B cell (primary cell): ENCODE data around the gene LPAR5. TPM values are rescaled to one million over a fixed set of nuclear protein-coding genes. Genes with fewer than 3 reads are reported as not detected.

ENCODE experiments used
- ATAC-seq: fragments of 200-7000 bp; cut with Tn5 transposase; one replicate; pipeline ENCODE4 v1.10.0; 2021; ENCODE audit warnings: low read depth, mild to moderate bottlenecking, moderate number of reproducible peaks, moderate library complexity
- CTCF ChIA-PET: fragments of 350-600 bp; sonication (Branson Sonifier 250); formaldehyde crosslinking; loops from one replicate; lab custom pipeline; 2021; ENCODE audit warnings: antibody characterized with exemption, inconsistent platforms; lab: Charles Lee
- POLR2A ChIA-PET: fragments of 350-600 bp; sonication (Branson Sonifier 250); formaldehyde crosslinking; loops from one replicate; lab custom pipeline; 2021; ENCODE audit warnings: antibody characterized with exemption; lab: Charles Lee
- DNase-seq: peaks from one replicate; pipeline ENCODE4 v3.0.0; 2013
- H2AFZ ChIP-seq: 2 replicates; pipeline ENCODE4 v1.6.1; 2012; ENCODE audit warnings: mild to moderate bottlenecking, low read depth, low read length; ENCODE audit not compliant: insufficient read depth, poor library complexity, severe bottlenecking
- H3K27ac ChIP-seq, 2 donors: 1 replicate in 1 of 2; 2 replicates in 1 of 2; pipeline ENCODE4 v1.5.1; 2012 to 2013; ENCODE audit warnings: low read length in 2 of 2, mild to moderate bottlenecking in 2 of 2, moderate library complexity in 1 of 2
- H3K27me3 ChIP-seq, 4 experiments: fragments of 200-600 bp in 1 of 4; sonication (generic) in 1 of 4; replicated peaks in 1 of 4; 1 replicate in 2 of 4; 2 replicates in 2 of 4; pipeline versions ENCODE4 v1.6.1 to v1.7.0; 2013 to 2016; ENCODE audit warnings: low read length in 3 of 4, mild to moderate bottlenecking in 2 of 4, mixed read lengths in 1 of 4, moderate library complexity in 1 of 4; ENCODE audit not compliant: insufficient read depth in 4 of 4, control insufficient read depth in 3 of 4; ENCODE audit errors: control extremely low read depth in 1 of 4
- H3K36me3 ChIP-seq, 2 experiments: replicated peaks in 1 of 2; 1 replicate in 1 of 2; 2 replicates in 1 of 2; pipeline versions ENCODE4 v1.6.1 to v1.7.1; 2013; ENCODE audit warnings: low read length in 1 of 2; ENCODE audit not compliant: insufficient read depth in 2 of 2, control insufficient read depth in 1 of 2; ENCODE audit errors: control extremely low read depth in 1 of 2, extremely low read depth in 1 of 2
- H3K4me1 ChIP-seq, 2 donors: fragments of 200-600 bp in 1 of 2; sonication (generic) in 1 of 2; 1 replicate in 1 of 2; 2 replicates in 1 of 2; pipeline versions ENCODE4 v1.5.1 to v1.6.1; 2013 to 2017; ENCODE audit warnings: low read length in 2 of 2; ENCODE audit not compliant: control insufficient read depth in 2 of 2, insufficient read depth in 2 of 2
- H3K4me2 ChIP-seq: replicated peaks from 2 replicates; pipeline ENCODE3; 2012; ENCODE audit warnings: mild to moderate bottlenecking, low read depth, low read length; ENCODE audit not compliant: poor library complexity, severe bottlenecking
- H3K4me3 ChIP-seq, 5 experiments: fragments of 200-600 bp in 1 of 5; sonication (generic) in 1 of 5; 1 replicate in 3 of 5; 2 replicates in 2 of 5; pipeline versions ENCODE4 v1.5.1 to v1.7.0; 2011 to 2016; ENCODE audit warnings: low read length in 4 of 5, mild to moderate bottlenecking in 4 of 5, low read depth in 2 of 5, control low read depth in 1 of 5, moderate library complexity in 1 of 5; ENCODE audit not compliant: insufficient read depth in 1 of 5; ENCODE audit errors: control extremely low read depth in 1 of 5, extremely low read depth in 1 of 5
- H3K79me2 ChIP-seq: fragments of 200-600 bp; sonication (generic); one replicate; pipeline ENCODE4 v1.6.0; 2016; ENCODE audit warnings: low read length; ENCODE audit not compliant: control insufficient read depth, insufficient read depth
- H3K9ac ChIP-seq: fragments of 200-600 bp; sonication (generic); 2 replicates; pipeline ENCODE4 v1.6.1; 2017; ENCODE audit warnings: mild to moderate bottlenecking, low read length, moderate library complexity
- H3K9me3 ChIP-seq, 3 donors: one replicate each; pipeline versions ENCODE4 v1.6.1 to v1.7.1; 2013; ENCODE audit warnings: low read length in 2 of 3; ENCODE audit not compliant: control insufficient read depth in 2 of 3, insufficient read depth in 1 of 3; ENCODE audit errors: control extremely low read depth in 1 of 3
- H4K20me1 ChIP-seq: 2 replicates; pipeline ENCODE4 v1.6.0; 2012; ENCODE audit warnings: mild to moderate bottlenecking, low read length; ENCODE audit not compliant: insufficient read depth, control insufficient read depth, poor library complexity, severe bottlenecking
- H3K27ac Mint-ChIP-seq: one replicate; pipeline ENCODE4 v1.8.0; 2021; ENCODE audit warnings: mixed read lengths
- H3K27me3 Mint-ChIP-seq: one replicate; pipeline ENCODE4 v1.8.0; 2021; ENCODE audit warnings: mixed read lengths
- H3K4me1 Mint-ChIP-seq: one replicate; pipeline ENCODE4 v1.8.0; 2021; ENCODE audit warnings: mixed read lengths
- H3K4me3 Mint-ChIP-seq: one replicate; pipeline ENCODE4 v1.8.0; 2021; ENCODE audit warnings: mixed read lengths
- H3K9me3 Mint-ChIP-seq: one replicate; pipeline ENCODE4 v1.8.0; 2022; ENCODE audit warnings: mixed read lengths; ENCODE audit not compliant: insufficient read depth
- EZH2 ChIP-seq: IDR thresholded peaks from 2 replicates; pipeline ENCODE4 v1.6.1; 2012; ENCODE audit warnings: borderline replicate concordance, low read depth, mild to moderate bottlenecking, moderate library complexity, low read length; ENCODE audit not compliant: insufficient read depth, poor library complexity, severe bottlenecking
- WGBS: methylation state at CpG from one replicate; pipeline ENCODE4 v1.1.5; 2013; ENCODE audit warnings: missing lambda C conversion rate; ENCODE audit not compliant: insufficient coverage; 5-methylcytosine and 5-hydroxymethylcytosine counted together
- intact Hi-C: fragments of 100-400 bp; cut with micrococcal nuclease; formaldehyde crosslinking; loops from one replicate; pipeline ENCODE4 v1.10.0; 2022
- polyA plus RNA-seq: library from polyadenylated mRNA; depleted of rRNA; stranded (reverse); fragments of >200 nt; gene quantifications from 2 replicates; pipeline ENCODE4 v1.2.3, GENCODE V29; 2012
- total RNA-seq, 2 donors: library from RNA; stranded (reverse); fragments of 120-200 nt in 1 of 2; gene quantifications; 1 replicate in 1 of 2; 2 replicates in 1 of 2; pipeline versions ENCODE4 v1.2.3 to v1.2.4, GENCODE V29; 2013 to 2022
- TF ChIP-seq, protein P1 (sequence below): fragments of 200-600 bp; IDR thresholded peaks from one replicate; pipeline ENCODE4 v1.8.0; 2022; ENCODE audit warnings: antibody characterized with exemption, mild to moderate bottlenecking

The LPAR5 gene
- total and polyA plus RNA-seq, 2 donors (not counting 1 experiment from before 2014, with no cell fraction given), result 29.0 to 59.6 TPM

DNA sequence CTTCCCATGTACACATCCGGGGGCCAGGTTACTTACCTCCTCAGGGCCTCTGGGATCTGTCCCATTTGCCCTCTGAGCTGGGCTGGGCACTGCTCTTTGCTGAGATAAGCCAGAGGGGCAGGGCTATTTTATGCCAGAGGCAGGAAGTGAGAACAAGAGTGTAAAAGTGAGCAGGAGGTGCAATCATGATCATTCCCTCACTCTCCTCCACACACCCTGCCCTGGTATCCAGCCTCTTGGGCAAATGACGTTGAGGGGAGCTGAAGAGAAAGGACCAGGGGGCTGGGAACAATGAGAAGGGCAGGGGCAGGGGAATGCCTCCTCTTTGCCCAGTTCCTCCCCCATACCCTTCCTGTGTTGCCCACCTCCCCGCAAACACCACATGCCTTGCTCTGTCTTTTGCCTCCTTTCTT lies 4.2 kb downstream of the LPAR5 start:
- peak overlapping the region in 4 of 5 experiments; percentile 23 to 70 (median 56) for H3K4me3 ChIP-seq
- Mint-ChIP-seq H3K4me3 (peak overlapping the region; percentile 97), H3K27me3 (no peaks in the 10 kb centered on the region), H3K4me1 (peaks cover 74% of the 10 kb centered on the region), H3K9me3 (no peaks in the 10 kb centered on the region), H3K27ac (peak overlapping the region; percentile 99)
- peak overlapping the region; percentile 66 for H3K9ac ChIP-seq
- H3K4me2 ChIP-seq, result peak overlapping the region; percentile 81
- intact Hi-C loops, result loop anchor here (10.0 kb wide), 1 partner anchor 313 kb away; the partner anchor contains the start of genes C12orf57 and RNU7-1
- no peaks in the 10 kb centered on the region for H3K27me3 ChIP-seq
- POLR2A ChIA-PET, result interaction anchor here (0.6 to 1.3 kb wide), 7 partner anchors 11 to 128 kb away, joined by 3 to 9 read pairs (median 3); partner anchors contain the start of gene ZNF384
- H4K20me1 ChIP-seq, result no peaks in the 10 kb centered on the region
- H3K79me2 ChIP-seq, result peaks cover 100% of the 10 kb centered on the region
- peak overlapping the region; percentile 47 for H2AFZ ChIP-seq
- H3K9me3 ChIP-seq, result no peaks in the 10 kb centered on the region
- ATAC-seq (no peak), DNase-seq (no peak)
- WGBS, result 50% methylated on average over 2 of the region's 3 CpGs
- peak overlapping the region; percentile 85 to 86 for H3K27ac ChIP-seq
- peaks cover 68 to 88% of the 10 kb centered on the region in 2 donors for H3K4me1 ChIP-seq
- CTCF ChIA-PET, result interaction anchor here (0.6 to 5.9 kb wide), 8 partner anchors 11 to 122 kb away, joined by 3 to 58 read pairs (median 4); partner anchors contain the start of genes MLF2 and ZNF384
- TF ChIP-seq, protein P1, sequence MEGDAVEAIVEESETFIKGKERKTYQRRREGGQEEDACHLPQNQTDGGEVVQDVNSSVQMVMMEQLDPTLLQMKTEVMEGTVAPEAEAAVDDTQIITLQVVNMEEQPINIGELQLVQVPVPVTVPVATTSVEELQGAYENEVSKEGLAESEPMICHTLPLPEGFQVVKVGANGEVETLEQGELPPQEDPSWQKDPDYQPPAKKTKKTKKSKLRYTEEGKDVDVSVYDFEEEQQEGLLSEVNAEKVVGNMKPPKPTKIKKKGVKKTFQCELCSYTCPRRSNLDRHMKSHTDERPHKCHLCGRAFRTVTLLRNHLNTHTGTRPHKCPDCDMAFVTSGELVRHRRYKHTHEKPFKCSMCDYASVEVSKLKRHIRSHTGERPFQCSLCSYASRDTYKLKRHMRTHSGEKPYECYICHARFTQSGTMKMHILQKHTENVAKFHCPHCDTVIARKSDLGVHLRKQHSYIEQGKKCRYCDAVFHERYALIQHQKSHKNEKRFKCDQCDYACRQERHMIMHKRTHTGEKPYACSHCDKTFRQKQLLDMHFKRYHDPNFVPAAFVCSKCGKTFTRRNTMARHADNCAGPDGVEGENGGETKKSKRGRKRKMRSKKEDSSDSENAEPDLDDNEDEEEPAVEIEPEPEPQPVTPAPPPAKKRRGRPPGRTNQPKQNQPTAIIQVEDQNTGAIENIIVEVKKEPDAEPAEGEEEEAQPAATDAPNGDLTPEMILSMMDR, result no peak
- no peak for TF ChIP-seq EZH2
- peaks cover 0 to 32% of the 10 kb centered on the region in 2 experiments for H3K36me3 ChIP-seq

DNA sequence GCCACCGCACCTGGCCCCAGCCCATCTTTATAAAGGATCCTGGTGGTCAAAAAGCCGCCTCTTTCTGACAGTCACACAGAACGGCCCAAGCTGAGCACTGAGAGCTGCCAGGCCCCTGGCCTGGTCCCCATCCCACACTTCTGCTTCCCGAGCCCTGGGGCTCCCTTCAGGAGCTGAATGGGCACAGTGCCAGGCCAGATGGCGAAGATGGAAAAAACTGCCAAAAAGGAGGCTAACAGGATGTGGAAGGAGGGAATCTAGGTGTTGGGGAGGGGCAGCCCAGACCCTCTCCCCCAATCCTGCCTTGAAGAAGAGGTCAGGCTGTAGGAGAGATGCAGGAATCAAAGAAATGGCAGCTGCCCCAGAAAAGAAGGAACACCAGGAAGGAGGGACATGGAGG lies 5.0 kb downstream of the LPAR5 start:
- DNase-seq (no peak), ATAC-seq (no peak)
- intact Hi-C loops, result loop anchor here (10.0 kb wide), 1 partner anchor 314 kb away; the partner anchor contains the start of genes C12orf57 and RNU7-1
- H3K79me2 ChIP-seq, result peaks cover 100% of the 10 kb centered on the region
- H3K4me3 ChIP-seq, result peak overlapping the region in 3 of 5 experiments; percentile 55 to 70 (median 56)
- no peak for TF ChIP-seq EZH2
- TF ChIP-seq, protein P1, result no peak
- ChIA-PET CTCF (interaction anchor here (1.2 to 5.9 kb wide), 6 partner anchors 10 to 25 kb away, joined by 3 to 58 read pairs (median 4); no protein-coding TSS in a partner anchor), POLR2A (interaction anchor here (0.6 to 1.3 kb wide), 5 partner anchors 16 to 127 kb away, joined by 3 to 7 read pairs (median 4); no protein-coding TSS in a partner anchor)
- peak overlapping the region; percentile 66 for H3K9ac ChIP-seq
- H3K27me3 ChIP-seq, result no peaks in the 10 kb centered on the region
- Mint-ChIP-seq H3K27me3 (no peaks in the 10 kb centered on the region), H3K27ac (peak overlapping the region; percentile 99), H3K4me3 (peak overlapping the region; percentile 97), H3K4me1 (peaks cover 70% of the 10 kb centered on the region), H3K9me3 (no peaks in the 10 kb centered on the region)
- H3K4me1 ChIP-seq, result peaks cover 60 to 88% of the 10 kb centered on the region in 2 donors
- peak overlapping the region; percentile 85 to 86 for H3K27ac ChIP-seq
- H3K4me2 ChIP-seq, result peak overlapping the region; percentile 81
- H4K20me1 ChIP-seq, result no peaks in the 10 kb centered on the region
- 75% methylated on average over 4 of the region's 5 CpGs for WGBS
- peak overlapping the region; percentile 9 for H2AFZ ChIP-seq
- H3K36me3 ChIP-seq, result peaks cover 1 to 38% of the 10 kb centered on the region in 2 experiments
- no peaks in the 10 kb centered on the region for H3K9me3 ChIP-seq
